ENCODE data around the gene RNF186. TPM values are rescaled to one million over a fixed set of nuclear protein-coding genes. Genes with fewer than 3 reads are reported as not detected.

Gene RNF186, protein sequence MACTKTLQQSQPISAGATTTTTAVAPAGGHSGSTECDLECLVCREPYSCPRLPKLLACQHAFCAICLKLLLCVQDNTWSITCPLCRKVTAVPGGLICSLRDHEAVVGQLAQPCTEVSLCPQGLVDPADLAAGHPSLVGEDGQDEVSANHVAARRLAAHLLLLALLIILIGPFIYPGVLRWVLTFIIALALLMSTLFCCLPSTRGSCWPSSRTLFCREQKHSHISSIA
- 100 to 1,000 TPM in 1 of 4 donors, 10 to 100 TPM in 3; 10.5 to 174 (median 63.2) TPM for total RNA-seq

DNA sequence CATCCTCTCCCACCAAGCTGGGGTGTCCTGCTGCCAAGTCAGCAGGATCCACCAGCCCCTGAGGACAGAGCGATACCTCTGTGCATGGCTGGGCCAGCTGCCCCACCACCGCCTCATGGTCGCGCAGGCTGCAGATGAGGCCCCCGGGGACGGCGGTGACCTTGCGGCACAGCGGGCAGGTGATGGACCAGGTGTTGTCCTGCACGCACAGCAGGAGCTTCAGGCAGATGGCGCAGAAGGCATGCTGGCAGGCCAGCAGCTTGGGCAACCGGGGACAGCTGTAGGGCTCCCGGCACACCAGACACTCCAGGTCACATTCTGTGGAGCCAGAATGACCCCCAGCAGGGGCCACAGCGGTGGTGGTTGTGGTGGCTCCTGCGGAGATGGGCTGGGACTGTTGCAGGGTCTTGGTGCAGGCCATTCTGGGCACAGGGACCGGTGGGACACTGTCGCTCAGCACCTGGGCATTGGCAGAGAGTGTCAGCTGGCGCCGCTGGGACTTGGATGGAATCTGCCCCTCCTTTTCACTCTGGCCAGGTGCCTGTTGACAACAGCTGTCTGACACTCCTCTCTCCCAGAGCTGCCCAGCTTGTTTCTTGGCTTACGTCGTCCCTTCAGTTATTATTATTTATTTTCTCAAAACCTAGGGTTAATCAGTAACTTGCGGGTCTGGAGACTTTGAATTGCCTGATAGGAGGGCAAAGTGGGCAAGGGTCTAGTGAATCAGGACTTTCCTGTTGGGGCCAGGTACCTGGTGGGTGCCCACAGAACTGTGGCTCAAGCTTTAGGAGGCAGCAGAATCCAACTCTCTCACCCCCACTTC, at the start of gene RNF186:
Gene RNF186 (minus strand): TSS at position 603 of the 823 bp plus-strand sequence. CDS start 182 bp downstream, at position 421.
- Histone ChIP-seq H3K27ac (peak within 1 kb of the TSS; percentile 74 to 87 (median 84)), H3K9me3 (no peaks in the 10 kb centered on the region), H3K27me3 (no peaks in the 10 kb centered on the region), H3K36me3 (no peaks in the 10 kb centered on the region), H3K4me1 (peaks cover 2 to 29% (median 21%) of the 10 kb centered on the region in 4 donors), H3K4me3 (peak within 1 kb of the TSS; percentile 8 to 47 (median 36))
- in situ Hi-C loops (cut with MboI; ENCODE audit: low pct_ligation_motif_present in 1 of 4, low pct_unique_long_range_greater_than_20kb in 1 of 4, low sequenced_read_pairs in 3 of 4) (no loop called here), intact Hi-C loops (cut with DNase I; ENCODE audit: low total_unique reads) (no loop called here)
- peak; percentile 89 for DNase-seq
- peak; percentile 85 to 93 (median 90) for TF ChIP-seq POLR2AphosphoS5 (IDR thresholded peaks at IDR 0.05)
- TF ChIP-seq, protein P1, sequence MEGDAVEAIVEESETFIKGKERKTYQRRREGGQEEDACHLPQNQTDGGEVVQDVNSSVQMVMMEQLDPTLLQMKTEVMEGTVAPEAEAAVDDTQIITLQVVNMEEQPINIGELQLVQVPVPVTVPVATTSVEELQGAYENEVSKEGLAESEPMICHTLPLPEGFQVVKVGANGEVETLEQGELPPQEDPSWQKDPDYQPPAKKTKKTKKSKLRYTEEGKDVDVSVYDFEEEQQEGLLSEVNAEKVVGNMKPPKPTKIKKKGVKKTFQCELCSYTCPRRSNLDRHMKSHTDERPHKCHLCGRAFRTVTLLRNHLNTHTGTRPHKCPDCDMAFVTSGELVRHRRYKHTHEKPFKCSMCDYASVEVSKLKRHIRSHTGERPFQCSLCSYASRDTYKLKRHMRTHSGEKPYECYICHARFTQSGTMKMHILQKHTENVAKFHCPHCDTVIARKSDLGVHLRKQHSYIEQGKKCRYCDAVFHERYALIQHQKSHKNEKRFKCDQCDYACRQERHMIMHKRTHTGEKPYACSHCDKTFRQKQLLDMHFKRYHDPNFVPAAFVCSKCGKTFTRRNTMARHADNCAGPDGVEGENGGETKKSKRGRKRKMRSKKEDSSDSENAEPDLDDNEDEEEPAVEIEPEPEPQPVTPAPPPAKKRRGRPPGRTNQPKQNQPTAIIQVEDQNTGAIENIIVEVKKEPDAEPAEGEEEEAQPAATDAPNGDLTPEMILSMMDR (IDR thresholded peaks at IDR 0.05) = no peak
- TF ChIP-seq POLR2A (IDR thresholded peaks at IDR 0.05) = peak; percentile 80
- TF ChIP-seq EP300 (IDR thresholded peaks at IDR 0.05; ENCODE audit: low read depth) = no peak
- WGBS, 2 donors (ENCODE audit: low coverage in 1 of 2) = 50 to 83% methylated on average over 3 to 22 of the region's 22 CpGs

DNA sequence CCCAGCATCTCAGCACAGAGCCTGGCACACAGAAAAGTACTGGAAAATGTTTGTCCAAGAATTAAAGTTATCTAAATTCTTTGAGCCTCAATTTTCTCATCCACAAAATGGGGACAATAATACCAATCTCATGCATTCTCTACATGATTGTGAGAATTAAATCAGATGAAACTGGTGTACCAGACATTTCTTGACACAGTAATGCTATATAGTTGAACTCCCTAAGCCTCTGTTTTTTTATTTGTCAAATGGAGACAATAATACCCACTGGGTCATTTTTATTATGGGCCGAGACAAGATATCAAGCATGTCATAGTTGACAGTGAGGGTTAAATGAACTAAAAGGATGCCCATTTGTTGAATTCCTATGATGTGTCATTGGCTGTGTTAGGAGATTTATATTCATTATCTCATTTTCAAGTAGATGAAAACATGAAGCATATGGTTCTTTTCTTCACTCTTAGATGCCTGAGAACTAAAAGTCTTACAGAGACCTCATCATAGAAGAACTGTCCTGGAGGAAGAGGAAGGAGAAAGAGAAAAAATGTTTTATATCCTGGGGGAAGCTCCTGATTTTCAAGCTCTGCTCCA, 49.6 kb upstream of the RNF186 start:
- peaks cover 0 to 20% (median 14%) of the 10 kb centered on the region in 4 donors for H3K4me1 ChIP-seq
- 88 to 95% methylated on average over 1 of the region's 1 CpG for WGBS, 2 donors (ENCODE audit: low coverage in 1 of 2)
- no peaks in the 10 kb centered on the region for H3K36me3 ChIP-seq
- DNase-seq = no peak
- intact Hi-C loops (cut with DNase I; ENCODE audit: low total_unique reads) = no loop called here
- in situ Hi-C loops (cut with MboI; ENCODE audit: low pct_ligation_motif_present in 1 of 4, low pct_unique_long_range_greater_than_20kb in 1 of 4, low sequenced_read_pairs in 3 of 4) = no loop called here
- no peak overlapping the region for H3K4me3 ChIP-seq
- peaks cover 0 to 6% of the 10 kb centered on the region in 2 donors for H3K9me3 ChIP-seq
- H3K27me3 ChIP-seq = no peaks in the 10 kb centered on the region
- no peak for TF ChIP-seq EP300 (IDR thresholded peaks at IDR 0.05; ENCODE audit: low read depth)
- no peak for TF ChIP-seq POLR2AphosphoS5 (IDR thresholded peaks at IDR 0.05)
- no peak for TF ChIP-seq POLR2A (IDR thresholded peaks at IDR 0.05)
- TF ChIP-seq, protein P1 (IDR thresholded peaks at IDR 0.05) = no peak
- no peak overlapping the region for H3K27ac ChIP-seq

DNA sequence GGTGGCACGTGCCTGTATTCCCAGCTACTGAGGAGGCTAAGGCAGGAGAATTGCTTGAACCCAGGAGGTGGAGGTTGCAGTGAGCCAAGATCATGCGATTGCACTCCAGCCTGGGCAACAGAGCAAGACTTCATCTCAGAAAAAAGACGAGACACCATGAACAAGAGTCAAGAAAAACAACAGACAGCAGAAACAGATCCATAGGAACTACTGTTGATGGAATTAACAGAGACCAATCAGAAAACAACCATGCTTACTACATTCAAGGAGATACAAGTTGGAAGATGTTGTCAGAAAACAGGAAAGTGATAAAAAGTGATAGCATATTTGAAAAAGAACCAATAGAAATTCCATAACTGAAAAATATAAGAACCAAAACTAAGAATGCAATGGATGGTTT, 47.9 kb upstream of the RNF186 start:
- H3K9me3 ChIP-seq = peaks cover 0 to 6% of the 10 kb centered on the region in 2 donors
- no peaks in the 10 kb centered on the region for H3K27me3 ChIP-seq
- H3K4me1 ChIP-seq = peaks cover 0 to 27% (median 14%) of the 10 kb centered on the region in 4 donors
- no peaks in the 10 kb centered on the region for H3K36me3 ChIP-seq
- TF ChIP-seq POLR2AphosphoS5 (IDR thresholded peaks at IDR 0.05) (no peak), POLR2A (IDR thresholded peaks at IDR 0.05) (no peak), EP300 (IDR thresholded peaks at IDR 0.05; ENCODE audit: low read depth) (no peak)
- TF ChIP-seq, protein P1 (IDR thresholded peaks at IDR 0.05) = no peak
- H3K27ac ChIP-seq = no peak overlapping the region
- WGBS, 2 donors (ENCODE audit: low coverage in 1 of 2) = 78 to 94% methylated on average over 3 of the region's 3 CpGs
- in situ Hi-C loops (cut with MboI; ENCODE audit: low pct_ligation_motif_present in 1 of 4, low pct_unique_long_range_greater_than_20kb in 1 of 4, low sequenced_read_pairs in 3 of 4) = no loop called here
- no peak overlapping the region for H3K4me3 ChIP-seq
- intact Hi-C loops (cut with DNase I; ENCODE audit: low total_unique reads) = no loop called here
- DNase-seq = no peak

All from transverse colon (tissue), 4 donors.